ENCODE measurements around the gene GYG2.
"Not testable (repeated sequence)": the region's sequence is repeated elsewhere in the genome, so short reads cannot be mapped to it uniquely, and the experiment has no call there.

DNA sequence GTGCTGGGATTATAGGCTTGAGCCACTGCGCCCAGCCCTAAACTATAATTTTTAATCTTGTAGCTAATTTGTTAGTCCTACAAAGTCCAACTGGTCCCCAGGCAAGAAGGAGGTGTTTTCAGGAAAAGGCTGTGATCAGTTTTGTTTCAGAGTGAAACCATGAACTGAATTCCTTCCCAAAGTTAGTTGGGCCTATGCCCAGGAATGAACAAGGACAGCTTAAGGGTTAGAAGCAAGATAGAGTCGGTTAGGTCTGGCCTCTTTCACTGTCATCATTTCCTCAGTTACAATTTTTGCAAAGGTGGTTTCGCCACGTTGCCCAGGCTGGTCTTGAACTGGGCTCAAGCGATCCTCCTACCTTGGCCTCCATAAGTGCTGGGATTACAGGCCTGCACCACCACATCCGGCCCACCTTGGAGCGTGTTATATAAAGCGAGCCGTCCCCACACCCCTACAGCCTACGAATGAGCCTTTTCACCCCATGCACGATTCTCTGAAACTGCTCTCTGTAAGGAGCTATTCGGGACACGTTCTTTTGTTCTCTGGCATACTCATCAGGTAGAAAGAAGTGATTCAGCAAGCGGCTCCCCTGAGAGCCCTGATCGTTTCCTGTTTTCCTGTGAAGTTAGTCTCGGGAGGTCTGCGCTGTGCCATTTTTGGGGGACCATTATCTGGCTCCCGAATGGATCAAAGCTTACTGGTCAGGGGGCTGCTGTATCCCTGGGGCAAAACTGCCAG lies 24.5 kb upstream of the GYG2 start:
- TF ChIP-seq, protein P1, sequence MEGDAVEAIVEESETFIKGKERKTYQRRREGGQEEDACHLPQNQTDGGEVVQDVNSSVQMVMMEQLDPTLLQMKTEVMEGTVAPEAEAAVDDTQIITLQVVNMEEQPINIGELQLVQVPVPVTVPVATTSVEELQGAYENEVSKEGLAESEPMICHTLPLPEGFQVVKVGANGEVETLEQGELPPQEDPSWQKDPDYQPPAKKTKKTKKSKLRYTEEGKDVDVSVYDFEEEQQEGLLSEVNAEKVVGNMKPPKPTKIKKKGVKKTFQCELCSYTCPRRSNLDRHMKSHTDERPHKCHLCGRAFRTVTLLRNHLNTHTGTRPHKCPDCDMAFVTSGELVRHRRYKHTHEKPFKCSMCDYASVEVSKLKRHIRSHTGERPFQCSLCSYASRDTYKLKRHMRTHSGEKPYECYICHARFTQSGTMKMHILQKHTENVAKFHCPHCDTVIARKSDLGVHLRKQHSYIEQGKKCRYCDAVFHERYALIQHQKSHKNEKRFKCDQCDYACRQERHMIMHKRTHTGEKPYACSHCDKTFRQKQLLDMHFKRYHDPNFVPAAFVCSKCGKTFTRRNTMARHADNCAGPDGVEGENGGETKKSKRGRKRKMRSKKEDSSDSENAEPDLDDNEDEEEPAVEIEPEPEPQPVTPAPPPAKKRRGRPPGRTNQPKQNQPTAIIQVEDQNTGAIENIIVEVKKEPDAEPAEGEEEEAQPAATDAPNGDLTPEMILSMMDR (IDR thresholded peaks at IDR 0.05) = not testable (repeated sequence)
- TF ChIP-seq EP300 (IDR thresholded peaks at IDR 0.05; ENCODE audit: low read depth); POLR2AphosphoS5 (IDR thresholded peaks at IDR 0.05): not testable (repeated sequence)

Data from transverse colon (tissue), 4 donors.